ENCODE data around the gene NCAN.

GRCh38 chr19:19236173-19236572 lies 24.4 kb downstream of the NCAN start:
- TF ChIP-seq CTCF (conservative IDR thresholded peaks at IDR 0.05; ENCODE audit: low read length): no peak
- no peak for TF ChIP-seq EZH2phosphoT487 (IDR thresholded peaks at IDR 0.05; ENCODE audit: borderline replicate concordance)
